Cardiac fibroblast (primary cell): Measurements from ENCODE around the gene ALDH3B2.

Experiments used
- DNase-seq, 2 donors: peaks; one replicate each; pipeline versions ENCODE4 v3.0.0 to v3.0.0-alpha.2; 2010; ENCODE audit warnings: low read depth in 2 of 2
- H3K4me3 ChIP-seq, 2 donors: replicated peaks in 1 of 2; 1 replicate in 1 of 2; 2 replicates in 1 of 2; pipeline ENCODE4 v1.5.1; 2011; ENCODE audit warnings: low read depth in 2 of 2, low read length in 2 of 2, mild to moderate bottlenecking in 2 of 2, moderate library complexity in 1 of 2
- CTCF ChIP-seq: IDR thresholded peaks from one replicate; pipeline ENCODE4 v1.5.1; 2011; ENCODE audit warnings: low read depth, mild to moderate bottlenecking, low read length, inconsistent platforms

ALDH3B2 gene

GRCh38 chr11:67613960-67614715 is 60.3 kb downstream of the ALDH3B2 start:
- TF ChIP-seq CTCF: peak; percentile 74
- peak; percentile 48 to 51 for DNase-seq
- peak overlapping the region; percentile 22 for H3K4me3 ChIP-seq

- DNase-seq: no peak
- no peak for TF ChIP-seq CTCF
These were observed 61.0 kb downstream of the ALDH3B2 start for GRCh38 chr11:67613313-67613959.

GRCh38 chr11:67612751-67613150 is 61.7 kb downstream of the ALDH3B2 start:
- no peak for DNase-seq
- TF ChIP-seq CTCF: no peak
- no peak overlapping the region for H3K4me3 ChIP-seq

More at GRCh38 chr11:67613313-67613959, 61.0 kb downstream of the ALDH3B2 start:
- H3K4me3 ChIP-seq: no peak overlapping the region
